Stimulated activated CD4-positive, alpha-beta T cell treated with anti-CD3 and anti-CD28 coated beads, Interleukin-1b, Interleukin-23, amount 100 ng/mL, for 4 hours (primary cell): ENCODE measurements around the gene CEACAM6.
"Not testable (repeated sequence)": the region's sequence is repeated elsewhere in the genome, so short reads cannot be mapped to it uniquely, and the experiment has no call there.

Experiments
- DNase-seq, 2 donors: peaks; one replicate each; pipeline ENCODE4 v3.0.0-alpha.2; 2020; ENCODE audit warnings: low read depth in 2 of 2

Gene CEACAM6

DNA sequence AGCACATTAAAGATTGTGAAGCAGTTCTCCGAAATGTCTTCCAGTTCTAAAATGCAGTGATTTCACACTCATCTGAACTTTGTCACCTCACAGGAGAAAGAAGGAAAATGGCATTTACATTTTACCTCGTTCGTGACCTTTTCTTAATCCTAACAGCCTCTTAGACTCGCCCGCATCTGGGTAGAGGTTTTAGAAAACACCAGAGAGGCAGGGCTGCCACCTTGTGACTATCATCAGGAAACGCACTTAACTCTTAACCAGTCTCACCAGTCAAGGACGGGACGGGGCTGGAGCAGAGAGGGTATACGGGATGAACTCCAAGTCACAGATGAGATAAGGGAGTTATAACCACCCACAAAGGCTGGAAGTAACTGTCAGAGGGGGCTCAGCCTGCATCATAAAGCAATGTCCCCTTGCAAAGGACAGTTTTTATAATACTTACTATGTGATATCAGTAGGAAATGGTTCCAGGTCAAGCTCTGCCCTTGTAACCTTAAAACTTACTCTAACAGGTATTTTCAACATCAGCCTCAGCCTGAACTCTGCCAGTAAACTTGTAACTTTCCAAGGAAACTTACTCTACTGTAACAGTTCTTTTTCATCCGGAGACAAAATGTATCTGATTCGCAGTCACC lies 8.6 kb upstream of the CEACAM6 start:
- DNase-seq: peak; percentile 16 to 20

DNA sequence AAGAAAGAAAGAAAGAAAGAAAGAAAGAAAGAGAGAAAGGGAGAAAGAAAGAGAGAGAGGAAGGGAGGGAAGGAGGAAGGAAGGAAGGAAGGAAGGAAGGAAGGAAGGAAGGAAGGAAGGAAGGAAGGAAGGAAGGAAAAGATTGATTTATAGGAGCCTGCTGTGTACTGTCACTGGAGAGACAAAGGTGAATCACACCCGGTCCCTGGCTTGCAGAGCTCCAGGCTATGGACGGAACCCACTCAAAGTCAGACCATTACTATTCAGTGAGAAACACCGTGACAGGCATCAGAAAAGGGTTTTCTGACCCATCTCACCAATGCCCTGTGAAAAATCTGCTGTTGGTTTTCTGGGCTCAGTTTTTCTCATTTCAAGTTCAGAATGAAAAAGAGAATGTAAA lies 7.3 kb upstream of the CEACAM6 start:
- DNase-seq: no peak

DNA sequence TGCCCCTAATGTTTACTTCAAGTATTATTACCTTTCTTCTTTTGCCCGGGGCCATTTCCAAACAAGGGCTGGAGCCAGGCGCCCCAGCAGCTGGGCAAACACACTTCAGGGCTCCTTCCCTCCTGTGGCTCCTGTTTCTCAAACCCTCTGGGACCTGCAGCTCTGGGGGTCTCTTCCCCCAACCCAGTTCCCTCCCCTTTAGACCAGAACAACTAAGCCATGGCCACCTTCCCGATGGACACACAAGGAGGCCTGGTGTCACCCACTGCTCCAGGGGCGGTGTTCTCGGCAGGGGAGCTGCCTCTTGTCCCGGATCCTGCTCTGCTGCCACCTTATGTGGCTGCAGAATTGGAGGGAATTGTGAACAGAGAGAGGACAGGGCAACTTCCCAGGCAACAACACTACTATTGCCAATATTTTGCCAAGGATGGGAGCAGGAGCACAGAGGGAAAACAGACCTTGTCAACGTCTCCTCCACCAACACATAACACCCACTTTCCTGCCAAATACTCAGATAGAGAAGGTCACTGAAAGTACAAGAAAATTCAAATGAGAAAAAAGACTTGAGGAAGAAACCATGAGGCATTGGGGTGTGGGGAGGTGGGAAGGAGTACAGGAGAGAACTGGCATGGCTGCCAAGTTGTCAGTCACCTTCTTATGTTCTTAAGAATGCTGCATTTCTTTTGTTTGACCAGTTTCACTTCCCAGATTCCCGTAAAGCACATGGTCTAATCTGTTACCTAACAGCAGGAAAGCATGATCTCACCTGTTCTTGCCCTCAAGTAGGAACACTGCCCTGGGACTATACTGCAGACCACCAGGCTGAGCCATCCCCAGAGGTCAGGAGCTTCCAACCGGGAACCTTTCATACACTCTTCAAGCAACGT lies 4.8 kb upstream of the CEACAM6 start:
- not testable (repeated sequence) for DNase-seq

DNA sequence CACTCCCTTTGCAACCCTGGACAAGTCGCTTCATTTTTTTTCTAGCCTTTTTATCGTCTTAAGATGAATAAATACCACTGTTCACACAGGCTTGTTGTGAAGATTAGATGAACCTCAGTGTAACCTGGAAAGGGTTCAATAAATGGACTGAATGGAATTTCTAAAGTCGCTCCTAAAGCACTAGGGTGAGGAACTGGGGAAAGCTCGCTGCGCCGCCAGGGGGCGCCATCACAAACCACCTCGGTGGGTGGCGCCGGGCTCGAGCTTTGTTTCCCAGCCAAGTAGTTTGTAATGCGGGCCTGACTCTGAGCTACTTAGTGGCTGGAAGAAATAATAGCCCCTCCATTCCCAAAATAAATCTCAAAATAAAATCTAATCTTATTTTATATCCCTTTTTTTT lies 2.2 kb upstream of the CEACAM6 start:
- DNase-seq: peak; percentile 79 to 82

DNA sequence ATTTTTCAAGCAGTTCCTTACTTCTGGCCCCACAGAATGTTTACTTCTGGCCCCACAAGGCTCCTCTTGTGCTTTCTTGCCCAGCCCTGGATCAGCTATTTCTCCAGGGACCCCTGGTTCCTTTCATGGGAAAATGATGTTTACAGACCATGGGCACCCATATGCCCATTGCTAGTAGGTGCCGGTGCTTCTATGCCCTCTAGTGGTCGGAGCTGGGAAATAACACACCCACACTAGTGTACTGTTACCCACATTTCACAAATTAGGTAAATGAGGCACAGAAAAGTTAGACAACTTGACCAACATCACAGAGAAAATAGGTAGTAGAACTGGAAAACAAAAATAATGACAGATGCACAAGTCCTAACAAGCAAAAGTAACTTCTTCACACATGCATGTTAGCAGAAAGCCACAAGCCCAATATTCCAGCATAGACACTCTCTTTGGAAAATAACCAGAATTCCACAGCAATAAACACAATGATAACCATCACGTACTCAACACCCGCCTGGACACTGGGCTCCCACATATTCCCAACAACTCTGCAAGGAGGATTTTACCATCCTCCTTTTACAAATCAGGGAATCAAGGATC lies 1.3 kb upstream of the CEACAM6 start:
- peak; percentile 54 to 71 for DNase-seq

DNA sequence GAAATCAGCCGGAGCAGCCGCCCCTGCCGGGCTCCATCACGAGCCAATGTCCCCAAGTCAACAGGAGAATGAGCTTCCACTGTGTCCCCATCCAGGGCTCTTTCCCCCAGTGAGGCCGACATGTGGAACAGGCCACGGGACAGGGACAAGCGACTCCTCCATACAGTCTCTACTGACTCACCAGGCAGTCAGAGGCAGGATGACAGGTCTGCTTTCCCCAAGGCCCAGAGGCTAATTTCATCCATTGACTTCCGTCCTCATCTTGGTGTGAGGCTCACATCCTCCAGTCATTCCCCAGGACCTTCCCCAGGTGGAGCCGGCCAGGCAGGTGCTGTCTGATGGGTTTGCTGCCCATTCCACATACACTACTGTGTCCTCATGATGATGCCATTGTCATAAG lies 3.5 kb downstream of the CEACAM6 start:
- DNase-seq: no peak

DNA sequence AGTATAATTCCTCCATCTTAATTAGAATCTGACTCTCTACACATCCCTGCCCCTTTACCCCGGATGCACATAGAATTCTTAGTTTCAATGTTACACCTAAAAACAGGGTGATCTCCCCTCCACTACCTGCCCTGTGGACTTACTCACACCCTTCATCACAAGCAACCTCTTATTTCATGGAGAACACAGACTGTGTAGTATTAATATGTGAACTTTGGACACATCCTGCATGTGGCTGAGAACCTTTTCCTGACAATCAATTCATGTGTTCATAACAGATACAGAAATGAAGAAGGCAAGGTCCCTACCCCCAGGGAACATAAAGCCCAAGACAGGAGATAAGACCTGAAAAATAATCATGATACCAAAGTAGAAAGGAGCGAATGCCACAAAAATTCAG lies 11.8 kb downstream of the CEACAM6 start:
- DNase-seq: no peak

DNA sequence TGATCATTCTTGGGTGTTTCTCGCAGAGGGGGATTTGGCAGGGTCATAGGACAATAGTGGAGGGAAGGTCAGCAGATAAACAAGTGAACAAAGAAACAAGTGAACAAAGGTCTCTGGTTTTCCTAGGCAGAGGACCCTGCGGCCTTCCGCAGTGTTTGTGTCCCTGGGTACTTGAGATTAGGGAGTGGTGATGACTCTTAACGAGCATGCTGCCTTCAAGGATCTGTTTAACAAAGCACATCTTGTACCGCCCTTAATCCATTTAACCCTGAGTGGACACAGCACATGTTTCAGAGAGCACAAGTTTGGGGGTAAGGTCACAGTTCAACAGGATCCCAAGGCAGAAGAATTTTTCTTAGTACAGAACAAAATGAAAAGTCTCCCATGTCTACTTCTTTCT lies 12.8 kb downstream of the CEACAM6 start:
- not testable (repeated sequence) for DNase-seq

DNA sequence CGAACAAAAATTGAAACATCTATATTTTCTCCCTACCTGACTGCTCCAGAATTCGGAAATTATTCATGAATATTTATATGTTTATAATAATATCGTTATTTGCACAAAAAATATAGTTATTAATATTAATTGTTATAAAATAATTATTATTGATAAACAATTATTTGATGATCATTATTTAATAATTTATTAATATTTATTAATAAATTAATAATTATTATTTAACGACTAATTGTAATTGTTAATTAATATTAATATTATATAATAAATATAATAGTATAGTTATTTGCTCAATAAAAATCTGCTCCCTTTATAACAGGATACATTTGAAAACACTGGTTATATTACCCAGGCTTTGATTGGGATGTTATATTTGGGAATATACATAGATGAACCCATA lies 14.3 kb downstream of the CEACAM6 start:
- no peak for DNase-seq

DNA sequence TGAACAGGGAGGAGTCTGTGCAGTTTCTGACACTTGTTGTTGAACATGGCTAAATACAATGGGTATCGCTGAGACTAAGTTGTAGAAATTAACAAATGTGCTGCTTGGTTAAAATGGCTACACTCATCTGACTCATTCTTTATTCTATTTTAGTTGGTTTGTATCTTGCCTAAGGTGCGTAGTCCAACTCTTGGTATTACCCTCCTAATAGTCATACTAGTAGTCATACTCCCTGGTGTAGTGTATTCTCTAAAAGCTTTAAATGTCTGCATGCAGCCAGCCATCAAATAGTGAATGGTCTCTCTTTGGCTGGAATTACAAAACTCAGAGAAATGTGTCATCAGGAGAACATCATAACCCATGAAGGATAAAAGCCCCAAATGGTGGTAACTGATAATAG lies 16.1 kb downstream of the CEACAM6 start:
- DNase-seq: no peak

DNA sequence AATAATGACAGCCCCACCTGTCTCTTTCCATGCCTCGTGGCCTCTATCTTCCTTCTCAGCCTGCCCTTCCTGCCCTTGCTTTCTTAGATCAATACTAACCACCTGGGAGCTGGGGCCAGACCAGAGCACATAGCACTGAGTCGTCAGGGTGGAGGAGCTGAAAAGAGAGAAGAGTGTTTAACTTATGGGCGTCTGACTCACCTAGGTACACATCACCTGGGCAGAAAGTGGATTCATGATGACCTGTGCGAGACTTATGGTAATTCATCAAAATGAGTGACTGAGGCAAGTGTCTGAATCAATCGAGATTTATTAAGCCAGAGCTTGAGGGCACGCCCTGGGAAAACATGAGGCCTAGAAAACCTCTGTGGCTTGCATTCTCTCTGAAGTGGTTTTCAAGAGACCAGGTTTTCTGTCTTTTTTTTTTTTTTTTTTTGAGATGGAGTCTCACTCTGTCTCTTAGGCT lies 19.2 kb downstream of the CEACAM6 start:
- DNase-seq: peak in 1 of 2 donors; percentile 34

DNA sequence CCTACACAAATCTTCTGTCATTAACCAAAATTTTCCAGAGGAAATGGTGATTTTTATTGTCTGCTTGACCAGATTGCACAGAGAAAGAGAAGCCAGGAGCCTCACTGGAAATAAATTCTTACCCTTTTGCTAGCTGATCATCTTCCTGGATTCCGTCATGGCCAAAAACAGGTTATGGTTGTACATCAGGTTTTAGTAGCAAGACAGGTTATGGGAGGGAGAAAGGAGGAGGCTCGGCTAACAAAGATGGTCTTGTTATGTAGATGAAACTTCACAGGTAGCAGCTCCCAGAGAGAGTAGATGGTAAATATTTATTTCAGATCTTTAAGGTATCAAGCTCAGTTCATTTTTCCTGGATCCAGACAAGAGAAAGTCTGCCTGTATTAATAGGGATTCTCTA lies 21.4 kb downstream of the CEACAM6 start:
- DNase-seq: no peak

DNA sequence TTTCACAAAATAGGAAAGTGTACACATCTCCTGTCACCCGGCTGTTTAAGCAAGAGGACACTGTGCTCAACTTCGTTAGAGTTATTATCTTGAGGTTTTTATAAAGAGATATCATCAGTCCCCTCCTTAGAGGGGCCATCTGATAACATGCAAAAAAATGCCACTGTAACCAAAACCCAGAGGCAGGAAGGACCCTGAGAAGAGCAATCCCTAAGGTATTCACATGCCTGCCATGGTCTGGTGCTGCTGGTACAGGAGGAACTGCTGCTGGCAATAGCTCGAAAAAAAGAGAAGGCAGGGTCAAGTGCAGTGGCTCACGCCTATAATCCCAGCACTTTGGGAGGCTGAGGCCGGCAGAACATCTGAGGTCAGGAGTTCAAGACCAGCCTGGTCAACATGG lies 28.3 kb downstream of the CEACAM6 start:
- DNase-seq: no peak

DNA sequence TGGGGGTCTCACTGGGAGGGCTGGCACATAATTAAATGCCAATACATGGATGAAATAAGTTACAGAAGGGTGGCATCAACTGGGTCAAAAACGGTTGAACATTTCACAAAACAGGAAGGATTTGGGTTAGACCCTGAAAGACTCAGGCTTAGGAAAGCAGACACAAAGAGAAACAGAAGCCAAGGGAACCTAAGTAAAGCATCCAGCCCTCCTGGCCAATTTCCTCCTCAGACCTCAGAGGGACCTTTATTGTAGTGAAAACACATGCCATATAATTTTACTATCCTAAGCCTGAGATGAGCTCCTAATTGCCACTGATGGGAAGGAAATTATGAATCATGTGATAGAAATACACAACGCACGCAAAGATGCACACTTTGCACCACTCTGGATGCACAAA lies 29.0 kb downstream of the CEACAM6 start:
- DNase-seq: no peak

DNA sequence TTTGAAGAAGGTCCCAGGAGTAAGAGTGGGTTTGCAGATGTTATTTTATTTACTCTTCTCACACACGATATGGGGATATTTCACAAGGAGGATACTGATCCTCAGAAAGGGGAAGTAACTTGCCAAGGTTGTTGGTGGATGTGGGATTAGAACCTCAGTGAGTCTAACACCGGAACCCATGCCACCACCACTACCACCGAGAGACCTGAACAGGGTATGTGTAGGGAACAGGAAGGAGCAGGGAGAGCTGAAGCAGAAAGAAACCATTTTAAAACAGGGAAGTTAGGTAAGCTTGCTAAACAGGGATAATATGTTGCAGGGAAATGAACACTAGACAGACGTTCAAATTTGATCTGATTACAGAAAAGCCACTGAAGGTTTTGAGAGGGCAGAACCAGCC lies 29.4 kb downstream of the CEACAM6 start:
- DNase-seq: no peak

DNA sequence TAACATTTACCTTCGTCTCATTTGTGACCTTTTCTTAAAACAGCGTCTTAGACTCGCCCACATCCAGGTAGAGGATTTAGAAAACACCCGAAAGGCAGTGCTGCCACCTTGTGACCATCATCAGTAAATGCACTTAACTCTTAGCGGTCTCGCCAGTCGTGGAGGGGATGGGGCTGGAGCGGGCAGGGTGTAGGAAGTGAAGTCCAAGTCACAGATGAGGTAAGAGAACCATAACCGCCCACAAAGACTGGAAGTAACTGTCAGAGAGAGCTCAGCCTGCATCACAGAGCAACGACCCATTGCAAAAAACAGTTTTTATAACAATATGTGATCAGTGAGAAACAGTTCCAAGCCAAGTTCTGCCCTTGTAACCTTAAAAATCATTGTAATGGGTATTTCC lies 30.3 kb downstream of the CEACAM6 start:
- peak; percentile 39 to 63 for DNase-seq

DNA sequence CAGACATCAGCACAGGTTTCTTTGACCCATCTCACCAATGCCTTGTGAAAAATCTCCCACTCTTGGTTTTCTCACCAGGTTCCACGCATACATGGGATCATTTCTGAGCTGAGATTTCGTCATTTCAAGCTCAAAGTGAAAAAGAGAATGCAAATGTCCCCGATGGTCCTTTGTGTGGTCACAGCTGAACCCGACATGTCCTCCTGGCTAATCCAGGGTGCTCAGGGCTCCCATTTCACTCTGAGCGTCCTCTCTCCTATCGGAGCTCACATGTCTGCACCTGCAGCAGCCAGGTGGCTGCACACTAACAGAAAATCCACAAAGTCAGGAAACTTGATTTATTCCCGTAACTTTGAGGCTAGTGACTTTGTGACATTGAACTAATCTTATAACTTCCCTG lies 31.7 kb downstream of the CEACAM6 start:
- no peak for DNase-seq

DNA sequence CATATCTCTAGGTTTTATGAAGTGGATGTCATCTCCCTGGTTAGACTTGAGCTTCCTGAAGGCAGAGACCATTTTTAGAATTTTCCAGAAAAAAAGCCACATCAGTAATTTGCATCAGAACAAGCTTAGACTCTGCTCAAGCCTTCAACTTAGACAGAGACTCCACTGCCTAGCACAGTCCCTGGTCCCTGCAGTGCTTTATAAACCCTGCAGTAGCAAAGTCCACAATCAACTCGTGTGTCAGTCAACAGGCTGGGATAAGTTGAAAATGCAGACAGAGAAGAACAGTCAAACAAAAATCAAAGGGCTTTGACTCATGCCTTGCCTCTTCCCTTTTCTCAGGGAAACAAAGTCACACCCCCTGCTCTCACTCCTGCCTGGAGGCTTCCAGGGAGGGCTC lies 33.2 kb downstream of the CEACAM6 start:
- not testable (repeated sequence) for DNase-seq

DNA sequence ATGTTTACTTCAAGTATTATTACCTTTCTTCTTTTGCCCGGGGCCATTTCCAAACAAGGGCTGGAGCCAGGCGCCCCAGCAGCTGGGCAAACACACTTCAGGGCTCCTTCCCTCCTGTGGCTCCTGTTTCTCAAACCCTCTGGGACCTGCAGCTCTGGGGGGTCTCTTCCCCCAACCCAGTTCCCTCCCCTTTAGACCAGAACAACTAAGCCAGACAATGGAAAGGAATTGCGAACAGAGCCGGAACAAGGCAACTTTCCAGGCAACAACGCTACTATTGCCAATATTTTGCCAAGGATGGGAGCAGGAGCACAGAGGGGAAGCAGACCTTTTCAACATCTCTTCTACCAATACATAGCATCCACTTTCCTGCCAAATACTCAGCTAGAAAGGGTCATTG lies 33.7 kb downstream of the CEACAM6 start:
- DNase-seq: not testable (repeated sequence)

DNA sequence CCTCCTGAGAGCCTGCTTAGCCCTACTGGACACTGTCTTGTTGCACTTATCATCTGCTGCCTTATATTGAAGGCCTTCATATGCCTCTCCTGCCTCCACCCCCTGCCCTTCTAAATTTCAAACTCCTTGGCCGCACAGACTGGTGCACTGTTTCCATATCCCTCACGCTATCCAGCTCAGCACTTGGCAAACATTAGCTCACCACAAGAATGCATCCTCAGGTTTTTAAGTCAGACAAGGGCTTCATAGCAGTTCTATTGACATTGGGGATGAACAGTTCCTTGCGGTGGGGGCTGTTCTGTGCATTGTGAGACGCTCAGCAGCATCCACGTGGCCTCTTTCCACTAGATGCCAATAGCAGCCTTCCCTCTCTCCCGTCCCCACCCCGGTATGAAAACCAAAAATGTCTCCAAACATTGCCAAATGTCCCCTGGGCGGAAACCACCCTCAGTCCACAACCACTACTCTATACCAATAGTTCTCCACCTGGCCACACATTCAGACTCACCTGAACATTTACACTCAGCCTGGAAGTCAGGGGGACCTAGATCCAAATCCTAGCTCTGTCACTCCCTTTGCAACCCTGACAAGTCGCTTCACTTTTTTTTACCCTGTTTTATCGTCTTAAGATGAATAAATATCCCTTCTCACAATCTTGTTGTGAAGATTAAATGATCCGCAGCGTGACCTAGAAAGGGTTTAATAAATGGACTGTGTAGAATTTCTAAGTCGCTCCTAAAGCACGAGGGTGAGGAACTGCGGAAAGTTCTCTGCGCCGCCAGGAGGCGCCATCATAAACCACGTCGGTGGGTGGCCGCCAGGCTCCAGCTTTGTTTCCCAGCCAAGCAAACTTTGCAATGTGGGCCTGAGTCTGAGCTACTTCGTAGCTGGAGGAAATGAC lies 37.4 kb downstream of the CEACAM6 start:
- peak; percentile 46 to 54 for DNase-seq

DNA sequence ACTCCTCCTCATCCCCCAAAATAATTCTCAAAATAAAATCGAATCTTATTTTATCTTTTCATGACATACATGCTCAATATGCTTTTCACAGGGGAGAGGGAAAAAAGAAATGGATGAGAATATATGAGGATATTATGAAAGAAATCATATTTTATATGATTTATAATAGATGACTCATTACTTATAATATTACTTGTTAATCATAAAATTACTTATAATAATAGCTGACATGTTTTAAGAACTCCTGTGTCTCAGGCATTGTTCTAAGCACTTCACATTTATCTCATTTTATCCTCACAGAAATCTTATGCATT lies 38.0 kb downstream of the CEACAM6 start:
- DNase-seq: no peak

DNA sequence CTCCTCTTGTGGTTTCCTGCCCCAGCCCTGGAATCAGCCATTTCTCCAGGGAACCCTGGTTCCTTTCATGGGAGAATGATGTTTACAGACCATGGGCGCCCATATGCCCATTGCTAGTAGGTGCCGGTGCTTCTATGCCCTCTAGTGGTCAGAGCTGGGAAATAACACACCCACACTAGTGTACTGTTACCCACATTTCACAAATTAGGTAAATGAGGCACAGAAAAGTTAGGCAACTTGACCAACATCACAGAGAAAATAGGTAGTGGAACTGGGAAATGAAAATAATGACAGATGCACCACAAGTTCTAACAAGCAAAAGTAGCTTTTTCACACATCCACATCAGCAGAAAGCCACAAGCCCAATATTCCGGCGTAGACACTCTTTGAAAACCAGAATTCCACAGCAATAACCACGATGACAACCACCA lies 39.7 kb downstream of the CEACAM6 start:
- peak; percentile 29 to 62 for DNase-seq
